Loucy (cell line): ENCODE measurements around the gene TACC2.

ENCODE experiments used
- EZH2phosphoT487 ChIP-seq: fragments of 200-600 bp; IDR thresholded peaks from 2 replicates; pipeline ENCODE4 v1.6.1; 2018; ENCODE audit warnings: antibody characterized with exemption, mild to moderate bottlenecking, moderate library complexity, borderline replicate concordance
- TF ChIP-seq, protein P1 (sequence below): fragments of 200-600 bp; sonication (generic); conservative IDR thresholded peaks from 2 replicates; pipeline ENCODE4 v1.5.1; 2014; ENCODE audit warnings: mild to moderate bottlenecking, antibody characterized with exemption, low read length

DNA sequence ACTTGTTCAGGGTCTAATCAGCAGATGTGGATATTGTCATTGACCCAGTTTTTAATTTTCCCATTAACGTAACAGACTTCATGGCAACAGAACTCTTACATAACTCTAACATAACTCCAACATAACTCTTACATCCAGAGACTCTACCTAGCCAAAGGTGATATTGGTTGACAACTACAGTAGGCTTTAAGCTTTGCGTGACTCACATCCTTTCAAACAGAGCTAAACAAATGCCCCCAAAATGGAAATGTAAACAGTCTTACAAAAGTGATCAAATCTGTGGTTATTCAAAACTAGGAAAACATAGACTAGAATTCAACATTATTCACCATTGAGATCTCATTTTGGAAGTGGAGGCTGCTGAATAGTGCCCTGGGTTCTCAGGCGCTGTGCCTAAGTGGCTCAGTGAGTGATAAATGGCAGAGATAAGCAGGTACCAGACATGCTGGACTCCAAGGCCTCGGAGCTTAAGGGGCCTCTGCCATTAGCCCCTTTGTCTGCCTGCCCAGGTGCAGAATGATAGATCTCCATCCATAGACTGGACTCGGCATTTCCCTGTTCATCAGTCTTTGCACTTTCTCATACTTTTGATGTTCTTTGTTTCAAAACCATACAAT lies 247.8 kb downstream of the TACC2 start:
- TF ChIP-seq, protein P1, sequence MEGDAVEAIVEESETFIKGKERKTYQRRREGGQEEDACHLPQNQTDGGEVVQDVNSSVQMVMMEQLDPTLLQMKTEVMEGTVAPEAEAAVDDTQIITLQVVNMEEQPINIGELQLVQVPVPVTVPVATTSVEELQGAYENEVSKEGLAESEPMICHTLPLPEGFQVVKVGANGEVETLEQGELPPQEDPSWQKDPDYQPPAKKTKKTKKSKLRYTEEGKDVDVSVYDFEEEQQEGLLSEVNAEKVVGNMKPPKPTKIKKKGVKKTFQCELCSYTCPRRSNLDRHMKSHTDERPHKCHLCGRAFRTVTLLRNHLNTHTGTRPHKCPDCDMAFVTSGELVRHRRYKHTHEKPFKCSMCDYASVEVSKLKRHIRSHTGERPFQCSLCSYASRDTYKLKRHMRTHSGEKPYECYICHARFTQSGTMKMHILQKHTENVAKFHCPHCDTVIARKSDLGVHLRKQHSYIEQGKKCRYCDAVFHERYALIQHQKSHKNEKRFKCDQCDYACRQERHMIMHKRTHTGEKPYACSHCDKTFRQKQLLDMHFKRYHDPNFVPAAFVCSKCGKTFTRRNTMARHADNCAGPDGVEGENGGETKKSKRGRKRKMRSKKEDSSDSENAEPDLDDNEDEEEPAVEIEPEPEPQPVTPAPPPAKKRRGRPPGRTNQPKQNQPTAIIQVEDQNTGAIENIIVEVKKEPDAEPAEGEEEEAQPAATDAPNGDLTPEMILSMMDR: no peak
- no peak for TF ChIP-seq EZH2phosphoT487
